HG02571 (cell line): ENCODE data around the gene IGSF9B.

Experiments used
- ATAC-seq: cut with Tn5 transposase; IDR thresholded peaks from one replicate; pipeline ENCODE4 v1.9.1; 2021; ENCODE audit warnings: mild to moderate bottlenecking, moderate library complexity; ENCODE audit not compliant: unreplicated experiment

IGSF9B gene

DNA sequence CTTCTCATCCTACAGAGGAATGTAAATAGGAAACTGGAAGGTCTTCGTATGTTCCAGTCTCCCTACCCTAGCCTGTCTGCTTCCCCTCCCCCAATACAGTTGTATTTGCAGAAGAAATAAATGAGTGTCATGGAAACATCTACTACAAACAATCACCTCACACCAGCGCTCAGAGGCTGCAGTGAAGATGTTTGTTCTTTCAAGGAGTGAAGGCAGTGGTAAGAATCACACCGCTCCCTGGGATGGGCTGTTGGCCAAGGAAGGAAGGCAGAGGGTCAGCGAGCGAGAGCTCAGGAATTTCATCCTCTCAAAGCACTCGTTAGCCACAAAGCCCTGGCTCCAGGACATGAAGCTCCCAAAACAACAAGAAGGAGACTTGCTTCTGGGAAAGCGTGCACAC is 1.1 kb upstream of the IGSF9B start:
- no peak for ATAC-seq

- ATAC-seq, result no peak
Observed at GRCh38 chr11:133955945-133956421, 785 bp downstream of the IGSF9B start.

- ATAC-seq, result no peak
Observed at GRCh38 chr11:133955081-133955891, 1.5 kb downstream of the IGSF9B start.

DNA sequence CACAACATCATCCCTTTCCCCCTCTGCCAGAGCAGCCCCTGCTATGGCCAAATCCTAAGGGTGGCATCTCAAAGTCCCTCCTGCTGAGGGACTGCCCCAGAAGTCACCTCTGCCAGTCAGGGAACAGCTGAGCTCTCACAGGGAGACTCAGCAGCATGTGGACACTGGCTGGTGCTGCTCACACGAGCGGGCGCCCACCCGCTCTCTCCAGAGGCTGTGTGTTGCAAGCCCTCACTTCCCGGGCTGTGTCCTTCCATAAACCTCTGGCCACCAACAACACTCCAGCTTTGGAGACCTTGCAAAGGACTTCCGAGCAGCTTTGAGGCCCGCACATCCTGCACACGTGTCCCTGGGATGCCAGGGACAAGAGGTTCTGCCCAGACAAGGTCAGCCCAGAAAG is 2.8 kb downstream of the IGSF9B start:
- ATAC-seq, result no peak

DNA sequence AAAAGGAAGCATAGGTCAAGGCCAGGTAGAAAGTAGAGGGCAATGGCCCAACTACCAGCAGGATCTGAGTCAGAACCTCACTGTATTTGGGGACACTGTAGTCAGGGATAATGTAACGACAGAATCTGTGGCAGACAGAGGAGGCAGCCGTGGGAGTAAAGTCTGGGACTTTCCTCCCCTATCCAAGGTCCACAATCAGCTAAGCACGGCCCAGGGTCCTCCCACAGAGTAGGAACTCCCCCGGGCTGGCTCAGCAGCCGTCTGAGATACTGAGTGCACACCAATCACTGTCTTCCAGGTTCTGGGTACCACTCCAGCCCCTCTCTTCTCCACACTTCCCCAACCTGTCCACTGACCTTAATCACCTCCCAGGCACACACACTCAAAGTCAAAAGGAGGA is 3.2 kb downstream of the IGSF9B start:
- no peak for ATAC-seq

GRCh38 chr11:133952199-133953190 is 4.3 kb downstream of the IGSF9B start:
- ATAC-seq, result no peak

DNA sequence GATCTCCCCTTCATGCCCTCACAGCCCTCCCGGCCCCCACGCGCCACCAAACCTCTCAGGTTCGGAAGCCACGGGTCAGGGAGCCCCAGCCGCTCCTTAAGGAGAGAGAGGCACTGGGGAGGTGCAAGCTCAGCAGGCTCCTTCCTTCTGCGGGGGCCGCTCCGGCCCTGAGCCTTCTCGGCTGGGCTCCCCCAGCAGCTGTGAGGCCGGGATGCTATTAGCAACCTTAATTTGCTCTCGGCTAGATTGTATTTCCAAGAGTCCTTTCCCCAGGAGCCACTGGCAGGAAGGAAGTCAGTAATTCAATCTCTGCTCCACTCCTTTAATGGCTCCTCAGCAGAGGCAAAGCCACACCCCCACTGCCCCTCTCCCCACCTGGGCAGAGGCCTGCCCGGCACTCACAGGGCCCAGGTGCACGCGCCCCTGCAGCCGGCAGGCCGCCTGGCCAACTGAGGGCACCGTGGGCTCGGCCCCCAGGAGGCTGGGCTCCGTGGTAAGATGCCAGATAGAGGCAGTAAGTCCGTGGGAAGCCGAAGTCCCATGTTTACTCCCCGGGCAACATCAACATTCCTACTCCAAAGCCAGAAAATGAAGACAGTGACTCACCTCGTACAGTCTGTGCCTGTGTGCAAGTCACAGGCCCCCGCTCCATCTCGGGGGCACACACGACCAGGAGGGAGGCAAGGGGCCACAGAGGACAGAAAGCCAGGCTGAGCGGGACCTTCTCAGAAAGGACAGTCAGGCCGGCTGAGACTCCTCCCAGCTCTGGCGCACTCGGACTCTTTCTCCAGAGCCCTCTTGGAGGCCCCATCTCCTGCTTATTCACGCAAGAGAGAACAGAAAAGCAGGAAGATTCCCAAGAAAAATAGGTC is 5.2 kb downstream of the IGSF9B start:
- no peak for ATAC-seq

- no peak for ATAC-seq
Observed at GRCh38 chr11:133950874-133951326, 5.9 kb downstream of the IGSF9B start.

DNA sequence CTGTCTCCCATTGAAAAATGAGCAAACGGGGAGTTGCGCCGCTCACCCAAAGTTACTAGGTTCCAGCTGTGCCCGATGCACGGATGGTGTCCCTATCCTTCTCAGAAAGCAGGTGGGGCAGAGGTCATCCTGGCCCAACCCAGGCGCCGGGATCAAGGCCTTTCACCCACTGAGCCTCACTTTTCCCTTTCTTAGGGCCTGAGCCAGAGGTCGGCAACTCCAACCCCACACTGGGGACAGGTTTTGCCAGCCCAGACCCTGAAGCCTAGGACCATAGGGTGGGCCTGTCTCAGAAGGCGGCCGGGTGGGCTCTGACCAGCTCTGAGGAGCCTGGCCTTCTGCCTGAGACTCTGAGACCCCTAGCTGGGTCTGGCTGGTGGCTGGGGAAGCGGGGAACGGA is 6.3 kb downstream of the IGSF9B start:
- no peak for ATAC-seq

DNA sequence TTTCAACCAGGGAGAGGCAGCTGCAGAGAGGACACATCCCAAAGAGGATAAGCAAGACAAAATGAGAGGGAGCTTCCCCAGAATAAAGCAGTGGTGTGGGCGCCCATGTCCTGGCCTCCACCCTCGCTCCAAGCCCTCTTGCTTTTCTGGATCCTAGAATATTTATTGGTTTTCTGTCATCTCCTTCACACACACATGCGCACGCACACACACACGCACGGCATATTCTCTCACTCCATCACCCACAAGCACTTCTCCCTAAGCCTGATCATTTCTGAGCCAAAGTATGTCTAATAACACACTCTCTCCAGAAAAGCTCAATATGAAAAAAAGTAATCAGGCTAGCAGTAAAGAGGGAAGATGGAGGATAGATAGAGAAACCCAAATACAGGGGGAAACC is 7.6 kb downstream of the IGSF9B start:
- ATAC-seq, result no peak

- no peak for ATAC-seq
Observed at GRCh38 chr11:133948711-133949110, 8.1 kb downstream of the IGSF9B start.

GRCh38 chr11:133947321-133947756 is 9.4 kb downstream of the IGSF9B start:
- ATAC-seq, result no peak

DNA sequence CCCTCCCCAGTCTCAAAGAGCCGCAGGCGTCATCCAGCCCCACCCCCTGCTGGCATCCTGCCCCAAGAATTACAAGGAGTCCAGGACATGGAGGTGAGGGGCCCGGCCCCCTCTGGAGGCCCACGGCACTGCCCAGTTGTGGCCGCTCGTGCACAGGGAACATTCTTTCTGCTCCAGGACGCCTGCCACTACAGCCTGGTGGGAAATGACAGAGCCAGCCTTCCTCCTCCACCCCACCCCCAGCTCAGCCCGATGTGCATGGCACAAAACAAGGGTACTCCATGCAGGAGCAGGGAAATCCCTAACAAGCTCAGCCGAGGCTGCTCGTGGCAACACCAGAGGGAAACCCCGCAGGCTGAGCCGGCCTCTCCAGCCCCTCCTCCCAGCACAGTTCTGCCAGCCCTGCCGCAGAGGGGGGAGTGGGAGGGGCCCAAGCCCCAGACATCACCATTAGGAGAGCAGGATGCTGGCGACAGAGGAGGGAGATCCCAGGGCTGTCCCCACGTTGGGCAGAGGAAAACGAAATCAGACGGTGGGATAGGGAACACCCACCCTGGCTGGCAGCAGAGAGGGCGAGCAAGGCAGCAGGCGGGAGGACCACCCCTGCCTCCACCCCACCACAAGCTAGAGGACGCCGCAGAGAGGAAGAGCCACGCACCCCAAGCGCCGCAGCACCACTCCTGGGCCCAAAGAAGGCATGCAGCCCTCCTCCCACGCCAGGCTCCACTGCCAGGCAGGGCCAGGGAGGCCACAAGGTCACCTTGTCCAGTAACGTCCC is 10.0 kb downstream of the IGSF9B start:
- no peak for ATAC-seq

DNA sequence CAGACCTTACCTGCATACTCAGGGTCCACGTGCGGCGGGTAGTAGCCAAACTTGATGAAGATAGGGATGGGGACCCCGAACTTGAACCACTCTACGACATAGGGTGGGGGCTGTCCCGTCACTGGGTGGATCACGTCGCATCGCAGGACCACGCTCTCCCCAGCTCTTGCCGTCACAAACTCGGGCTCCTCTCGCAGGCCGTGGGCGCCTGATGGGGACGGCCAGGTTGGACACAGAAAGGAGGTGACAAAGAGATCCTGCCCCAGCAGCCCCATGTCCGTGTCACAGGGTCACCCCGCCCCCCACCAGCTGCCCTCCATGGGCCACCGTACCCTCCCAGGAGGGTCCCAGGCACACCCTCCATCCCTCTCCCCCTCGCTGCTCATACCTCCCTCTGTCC is 10.7 kb downstream of the IGSF9B start:
- ATAC-seq, result no peak

DNA sequence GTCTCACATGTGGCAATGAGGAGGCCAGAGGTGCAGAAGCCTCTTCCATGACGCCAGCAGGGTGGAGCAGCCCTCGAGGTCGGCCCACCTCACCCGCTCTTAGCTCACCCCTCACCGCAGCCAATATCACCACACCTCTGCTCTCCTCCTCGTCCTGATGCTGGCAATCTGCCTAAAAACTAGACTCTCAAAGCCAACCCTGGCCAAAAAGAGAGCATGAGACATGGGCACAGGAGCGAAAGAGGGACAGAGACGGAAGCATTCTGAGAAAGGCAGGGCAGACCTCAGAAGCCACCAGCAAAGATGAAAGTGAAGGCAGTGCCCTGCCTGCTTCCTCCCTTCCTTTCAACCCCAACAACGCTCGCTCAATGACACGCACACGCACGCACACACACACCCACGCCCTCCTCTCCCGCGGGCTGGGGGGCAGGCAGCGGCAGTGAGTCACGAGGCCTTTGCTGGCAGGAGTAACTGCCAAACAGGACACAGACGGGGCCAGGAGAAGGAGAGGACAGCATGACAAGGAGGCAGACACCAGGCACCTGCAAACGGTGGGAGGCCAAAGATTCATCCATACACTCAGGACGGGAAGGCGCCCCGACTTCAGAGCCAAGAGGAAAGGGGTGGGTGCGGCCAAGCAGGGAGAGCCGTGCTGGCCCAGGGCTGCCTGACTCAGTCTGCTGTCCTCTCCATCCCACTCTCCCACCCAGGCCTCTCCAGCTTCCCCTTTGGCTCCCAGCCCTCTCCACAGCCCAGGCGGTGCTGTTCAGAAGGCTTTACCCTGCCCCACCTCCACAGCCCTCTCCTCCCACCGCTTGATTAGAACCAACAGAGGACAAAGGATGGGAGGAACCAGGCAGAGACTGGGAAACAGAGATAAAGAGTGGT is 11.4 kb downstream of the IGSF9B start:
- no peak for ATAC-seq

DNA sequence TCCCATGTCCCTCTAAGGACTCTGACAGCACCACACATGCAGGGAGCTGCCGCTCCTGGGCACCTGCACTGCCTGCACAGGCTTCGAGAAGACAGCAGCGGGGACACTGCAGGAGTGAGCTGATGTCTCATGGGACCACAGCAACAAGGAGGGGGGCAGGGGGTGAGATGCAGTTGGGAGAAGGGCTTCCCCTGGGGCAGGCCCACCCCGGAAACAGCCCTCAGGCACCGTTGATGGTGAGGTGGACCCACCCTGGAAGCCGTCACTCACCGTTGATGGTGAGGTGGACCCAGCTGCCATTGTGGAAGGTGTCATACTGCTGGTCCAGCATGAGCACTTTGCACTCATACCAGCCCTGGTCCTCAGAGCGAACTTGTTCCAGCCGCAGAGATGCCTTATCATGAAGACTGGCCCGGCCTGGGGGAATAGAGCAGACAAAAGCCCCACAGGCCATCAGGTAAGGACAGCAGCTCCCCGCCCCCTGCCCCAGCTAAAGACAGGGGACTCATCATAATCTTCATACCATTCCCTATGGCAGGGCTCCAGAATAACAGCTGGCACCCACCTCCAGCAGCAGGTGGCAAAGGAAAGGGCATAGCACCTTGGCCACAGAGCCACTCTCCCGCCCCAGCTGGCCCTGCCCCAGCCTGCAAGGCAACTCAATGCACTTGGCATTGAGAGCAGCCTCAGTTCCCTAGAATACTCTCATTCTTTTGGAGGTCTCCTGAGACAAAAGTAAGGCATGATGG is 12.6 kb downstream of the IGSF9B start:
- no peak for ATAC-seq

DNA sequence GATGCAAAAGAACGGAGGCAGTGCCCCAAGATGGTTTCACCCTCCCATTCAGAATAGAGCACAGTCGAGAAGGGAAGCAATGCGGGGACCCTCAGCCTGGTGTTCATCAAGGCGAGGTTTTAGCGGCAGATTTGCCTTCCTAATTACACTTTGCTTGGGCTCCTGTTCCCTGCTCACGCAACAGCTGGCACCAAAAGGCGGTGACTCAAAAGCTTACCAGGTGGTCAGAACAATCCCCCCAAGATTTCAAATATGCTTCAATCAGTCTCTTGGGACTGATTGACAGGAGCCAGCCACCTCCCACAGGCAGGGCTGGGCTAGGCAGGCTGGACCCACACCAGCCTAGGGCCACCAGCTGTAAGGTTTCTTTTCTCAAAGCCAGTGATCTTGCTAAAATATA is 14.2 kb downstream of the IGSF9B start:
- no peak for ATAC-seq

DNA sequence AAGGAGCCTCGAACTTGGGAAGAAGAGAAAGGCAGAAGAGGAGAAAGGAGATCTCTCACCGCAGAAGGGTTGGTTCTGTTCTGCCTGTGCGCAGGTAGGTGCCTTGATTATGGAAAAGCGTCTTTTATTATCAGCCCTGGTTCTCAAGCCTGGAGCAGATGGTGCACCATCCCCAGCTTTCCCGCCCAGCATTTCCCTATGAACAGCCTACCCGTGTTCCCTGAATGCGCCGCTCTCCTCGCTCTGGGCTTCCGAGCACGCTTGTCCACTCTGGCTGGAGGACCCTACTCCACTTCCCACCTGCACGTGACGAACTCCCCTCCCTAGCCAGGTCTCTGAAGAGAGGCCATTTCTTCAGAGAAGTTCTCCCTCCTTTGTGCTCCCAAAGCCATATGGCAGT is 15.2 kb downstream of the IGSF9B start:
- no peak for ATAC-seq
